ENCODE measurements around the gene ANKRD42.
"Not testable (repeated sequence)": the region's sequence is repeated elsewhere in the genome, so short reads cannot be mapped to it uniquely, and the experiment has no call there.

Gene ANKRD42

DNA sequence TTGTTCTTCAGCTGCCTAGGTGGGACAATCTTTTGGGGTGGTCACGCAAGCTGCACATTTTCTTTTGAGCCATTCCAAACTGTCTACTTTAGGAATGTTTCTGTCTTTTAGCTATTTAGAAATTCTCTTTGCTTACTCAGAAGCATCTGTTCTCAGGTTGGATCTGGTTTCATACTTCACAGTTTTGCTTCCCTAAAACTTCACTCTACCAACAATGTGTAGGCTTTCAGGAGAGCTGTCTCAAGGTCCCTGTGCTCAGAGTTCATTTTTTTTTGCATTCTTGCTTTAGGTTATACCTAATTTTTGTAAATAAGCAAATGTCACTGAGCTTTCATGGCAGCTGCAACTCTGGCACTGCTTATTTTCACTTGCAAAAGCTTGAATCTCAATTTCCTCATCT lies 55.9 kb downstream of the ANKRD42 start:
- no peak for DNase-seq

DNA sequence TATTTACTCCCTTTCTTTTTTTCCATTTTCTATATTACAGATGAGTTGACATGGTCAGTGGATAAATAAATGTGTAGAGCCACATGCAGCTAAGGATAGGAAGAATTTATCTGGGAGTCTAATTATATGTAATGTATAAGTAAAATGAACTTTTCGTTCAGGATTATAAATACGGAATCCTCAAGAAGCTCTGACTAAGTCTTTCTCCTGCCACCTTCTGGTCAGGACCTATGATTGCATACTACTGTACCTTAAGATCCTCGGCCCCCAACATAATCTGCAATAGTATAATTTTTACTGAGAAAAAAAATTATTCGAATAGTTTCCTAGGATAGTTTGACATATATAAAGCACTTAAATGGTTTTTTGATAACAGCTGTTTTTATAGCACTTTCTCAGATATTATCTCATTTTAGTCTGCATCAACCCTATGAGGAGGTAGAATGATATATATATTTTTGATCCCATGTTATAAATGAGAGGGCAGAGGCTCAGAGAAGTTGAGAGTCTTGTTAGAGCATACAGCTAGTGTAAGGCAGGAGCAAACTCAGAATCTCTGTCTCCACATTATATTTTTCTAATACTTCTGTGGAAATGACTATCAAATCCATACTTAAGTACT lies 56.6 kb downstream of the ANKRD42 start:
- peak; percentile 48 for DNase-seq

DNA sequence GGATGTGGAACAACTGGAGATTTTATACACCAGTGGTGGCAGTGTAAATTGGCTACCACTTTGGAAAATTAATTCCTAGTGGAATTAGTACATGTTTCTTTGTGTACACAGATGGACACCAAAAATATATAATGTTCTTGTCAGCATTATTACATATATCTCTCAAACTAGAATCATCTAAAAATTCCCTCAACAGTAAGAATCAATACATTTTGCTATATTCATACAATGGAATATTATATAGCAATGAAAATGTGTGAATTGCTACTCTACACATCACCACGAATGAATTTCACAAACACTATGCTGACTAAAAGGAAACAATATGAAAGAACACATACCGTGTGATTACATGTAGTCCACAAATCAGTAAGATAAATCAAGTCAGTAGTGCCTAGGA lies 58.8 kb downstream of the ANKRD42 start:
- no peak for DNase-seq

DNA sequence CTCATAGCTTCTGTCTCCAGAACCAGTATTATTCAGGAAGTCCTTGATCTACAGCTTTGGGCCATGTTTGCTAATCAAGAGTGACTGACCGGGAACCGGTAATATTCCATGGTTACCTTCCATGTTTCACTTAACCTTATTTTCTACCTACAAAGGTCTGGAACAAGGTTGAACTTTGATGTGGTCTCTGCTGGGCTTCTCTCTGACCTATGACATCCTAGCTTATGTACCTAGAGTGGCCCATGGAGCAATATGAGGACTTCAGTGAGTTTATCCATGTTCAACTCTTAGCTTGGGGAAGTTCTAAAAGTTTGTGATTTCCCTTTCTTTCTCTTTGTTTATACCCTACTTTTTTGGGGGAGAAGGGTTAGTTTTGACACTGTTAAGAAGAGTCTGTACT lies 59.4 kb downstream of the ANKRD42 start:
- no peak for DNase-seq

DNA sequence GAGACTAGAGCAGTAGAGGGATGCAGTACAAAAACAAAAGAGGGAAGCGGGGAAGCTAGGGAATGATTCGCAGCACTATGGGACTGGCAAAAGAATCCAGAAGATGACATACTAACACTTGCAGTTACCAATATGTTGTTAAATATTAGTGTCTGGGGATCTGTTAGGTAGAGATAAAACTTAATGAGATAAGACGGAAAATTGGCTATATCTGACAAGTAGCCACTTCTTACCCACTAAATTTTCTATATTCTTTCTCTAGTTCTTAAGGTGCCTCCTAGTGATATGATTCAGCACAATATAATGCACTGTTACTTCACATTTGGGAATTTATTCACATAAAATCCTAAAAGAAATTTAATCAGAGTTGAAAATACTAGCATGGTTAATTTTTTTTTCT lies 61.9 kb downstream of the ANKRD42 start:
- no peak for DNase-seq

DNA sequence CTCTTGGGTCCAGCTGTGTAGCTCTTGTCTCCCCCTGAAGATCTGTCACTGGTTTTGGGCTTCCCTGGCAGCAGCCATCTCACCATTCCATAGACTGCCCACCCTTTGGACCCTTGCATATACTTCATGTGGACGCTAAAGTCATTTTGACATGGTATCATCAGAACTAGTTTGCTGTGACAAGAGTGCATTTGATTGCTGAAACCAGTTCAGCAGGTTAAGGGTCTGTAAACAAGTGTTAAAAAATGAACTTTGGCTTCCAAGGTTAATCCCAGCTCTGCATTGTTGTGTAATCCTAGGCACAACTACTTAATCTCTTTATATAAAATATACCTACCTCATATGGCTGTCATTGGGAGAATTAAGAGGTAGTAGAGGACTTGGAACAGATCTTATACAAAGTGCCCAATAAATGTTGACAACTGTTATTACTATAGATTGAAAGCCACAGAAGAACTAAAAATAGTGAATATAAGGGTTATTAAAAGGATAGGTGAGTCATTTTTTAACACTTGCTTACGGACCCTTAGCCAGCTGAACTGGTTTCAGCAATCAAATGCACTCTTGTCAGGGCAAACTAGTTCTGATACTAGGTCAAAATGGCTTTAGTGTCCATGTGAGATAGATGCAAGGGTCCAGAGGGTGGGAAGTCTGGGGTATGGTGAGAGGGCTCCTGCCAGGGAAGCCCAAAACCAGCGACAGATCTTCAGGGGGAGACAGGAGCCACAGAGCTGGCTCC lies 63.3 kb downstream of the ANKRD42 start:
- no peak for DNase-seq

DNA sequence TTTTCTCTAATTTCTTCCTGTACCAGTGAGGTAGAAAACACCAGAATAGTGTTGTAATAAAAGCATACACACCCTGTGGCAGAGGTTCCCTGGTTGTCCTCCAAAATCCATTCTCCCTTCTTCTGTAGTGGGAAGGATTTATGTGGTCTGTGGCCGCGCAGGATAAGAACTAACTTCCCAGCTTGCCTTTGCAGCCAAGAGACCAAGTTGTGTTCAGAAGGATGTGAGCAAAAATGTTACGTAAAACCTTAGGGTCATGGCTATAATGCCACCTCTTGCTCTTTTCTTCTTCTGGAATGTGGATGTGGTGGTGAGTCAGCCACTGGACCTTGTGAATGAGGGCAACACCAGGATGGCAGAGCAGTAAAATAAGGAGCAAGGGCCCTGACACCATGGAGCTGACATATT lies 64.3 kb downstream of the ANKRD42 start:
- DNase-seq, result peak; percentile 45

DNA sequence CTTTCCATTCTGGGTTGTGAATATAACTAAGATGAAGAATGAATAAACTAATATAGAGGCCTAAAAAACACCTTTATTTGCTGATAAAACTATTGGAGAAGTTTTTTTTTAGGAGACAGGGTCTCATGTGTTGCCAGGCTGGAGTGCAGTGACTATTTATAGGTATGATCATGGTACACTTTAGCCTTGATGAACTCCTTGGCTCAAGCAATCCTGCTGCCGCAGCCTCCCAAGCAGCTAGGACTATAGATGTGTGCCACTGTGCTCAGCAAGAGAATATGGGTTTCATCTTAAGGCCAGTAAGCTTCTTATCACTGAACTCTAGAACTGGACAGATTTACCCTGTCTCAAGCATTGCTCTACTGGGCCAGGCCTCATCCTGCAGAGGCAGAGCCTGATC lies 66.0 kb downstream of the ANKRD42 start:
- no peak for DNase-seq

DNA sequence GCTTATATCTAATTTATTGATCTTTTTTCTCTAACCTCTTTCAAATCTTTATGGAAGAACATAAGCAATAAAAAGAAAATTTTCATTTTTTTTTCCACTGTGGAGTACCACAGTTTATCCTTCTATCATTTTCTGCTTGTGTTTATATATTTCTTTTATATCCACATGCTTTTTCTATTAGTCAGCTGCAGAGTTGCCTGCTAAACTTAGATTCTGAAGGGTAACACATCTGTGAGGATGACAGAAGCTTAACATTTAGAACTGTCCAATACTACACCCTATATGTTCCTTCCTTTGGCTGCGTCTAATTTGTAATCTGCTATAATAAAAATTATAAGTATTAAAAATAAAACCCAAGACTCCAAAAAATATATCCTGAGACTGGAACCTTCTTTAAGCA lies 71.8 kb downstream of the ANKRD42 start:
- DNase-seq, result peak; percentile 27

DNA sequence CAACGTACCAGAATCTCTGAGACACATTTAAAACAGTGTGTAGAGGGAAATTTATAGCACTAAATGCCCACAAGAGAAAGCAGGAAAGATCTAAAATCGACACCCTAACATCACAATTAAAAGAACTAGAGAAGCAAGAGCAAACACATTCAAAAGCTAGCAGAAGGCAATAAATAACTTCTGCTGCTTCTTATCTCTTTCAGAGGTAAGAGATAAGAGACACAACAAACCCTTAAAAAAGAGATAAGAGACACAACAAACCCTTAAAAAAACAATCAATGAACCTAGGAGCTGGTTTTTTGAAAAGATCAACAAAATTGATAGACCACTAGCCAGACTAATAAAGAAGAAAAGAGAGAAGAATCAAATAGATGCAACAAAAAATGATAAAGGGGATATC lies 75.6 kb downstream of the ANKRD42 start:
- not testable (repeated sequence) for DNase-seq

DNA sequence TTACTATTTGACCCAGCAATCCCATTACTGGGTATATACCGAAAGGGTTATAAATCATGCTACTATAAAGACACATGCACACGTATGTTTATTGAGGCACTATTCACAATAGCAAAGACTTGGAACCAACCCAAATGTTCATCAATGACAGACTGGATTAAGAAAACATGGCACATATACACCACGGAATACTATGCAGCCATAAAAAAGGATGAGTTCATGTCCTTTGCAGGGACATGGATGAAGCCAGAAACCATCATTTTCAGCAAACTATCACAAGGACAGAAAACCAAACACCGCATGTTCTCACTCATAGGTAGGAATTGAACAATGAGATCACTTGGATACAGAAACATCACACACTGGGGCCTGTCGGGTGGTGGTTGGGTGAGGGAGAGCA lies 78.2 kb downstream of the ANKRD42 start:
- DNase-seq, result not testable (repeated sequence)

DNA sequence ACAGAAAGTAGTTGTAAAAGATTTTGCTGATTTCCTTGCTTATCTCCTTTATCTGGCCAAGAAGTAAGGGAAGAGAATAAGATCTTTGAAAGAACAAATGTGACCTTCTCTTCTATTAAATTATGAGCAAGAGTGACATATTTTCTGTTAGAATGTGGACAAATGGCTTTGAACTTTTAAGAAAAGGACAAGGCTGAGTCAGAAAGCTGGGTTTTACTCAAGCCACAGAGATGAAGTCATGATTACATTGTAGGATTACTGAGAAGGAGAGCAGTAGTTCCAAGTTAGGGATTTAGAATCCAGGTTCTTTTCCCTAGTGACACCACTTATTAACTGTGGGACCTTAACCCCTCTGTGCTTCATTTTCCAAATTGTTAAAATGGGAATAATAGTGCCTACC lies 79.1 kb downstream of the ANKRD42 start:
- peak; percentile 72 for DNase-seq

DNA sequence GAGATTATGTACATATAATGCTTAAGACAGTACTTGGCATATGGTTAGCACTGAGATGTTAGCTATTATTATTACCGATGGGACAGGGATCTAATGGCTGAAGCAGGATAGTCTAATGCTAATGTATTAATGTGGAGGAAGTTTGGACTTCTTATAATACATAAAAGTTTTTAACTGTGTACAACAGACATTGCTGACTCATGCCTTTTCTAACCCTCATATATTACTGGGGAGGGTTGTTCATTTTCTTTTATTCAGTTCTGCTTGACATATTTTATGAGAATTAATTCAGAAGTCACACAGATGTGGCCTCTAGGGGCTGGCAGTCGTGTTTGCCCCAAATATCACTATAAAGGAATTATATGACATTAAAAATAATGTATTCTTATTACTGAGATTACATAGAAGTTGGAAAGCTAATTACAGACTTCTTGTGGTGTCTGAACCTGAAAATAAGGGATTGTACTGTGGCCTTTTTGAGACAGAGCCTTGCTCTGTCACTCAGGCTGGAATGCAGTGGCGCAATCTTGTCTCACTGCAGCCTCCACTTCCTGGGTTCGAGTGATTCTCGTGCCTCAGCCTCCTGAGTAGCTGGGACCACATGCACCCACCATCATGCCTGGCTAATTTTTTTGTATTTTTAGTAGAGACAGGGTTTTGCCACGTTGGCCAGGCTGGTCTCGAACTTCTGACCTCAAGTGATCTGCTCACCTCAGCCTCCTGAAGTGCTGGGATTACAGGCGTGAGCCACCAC lies 82.6 kb downstream of the ANKRD42 start:
- no peak for DNase-seq

DNA sequence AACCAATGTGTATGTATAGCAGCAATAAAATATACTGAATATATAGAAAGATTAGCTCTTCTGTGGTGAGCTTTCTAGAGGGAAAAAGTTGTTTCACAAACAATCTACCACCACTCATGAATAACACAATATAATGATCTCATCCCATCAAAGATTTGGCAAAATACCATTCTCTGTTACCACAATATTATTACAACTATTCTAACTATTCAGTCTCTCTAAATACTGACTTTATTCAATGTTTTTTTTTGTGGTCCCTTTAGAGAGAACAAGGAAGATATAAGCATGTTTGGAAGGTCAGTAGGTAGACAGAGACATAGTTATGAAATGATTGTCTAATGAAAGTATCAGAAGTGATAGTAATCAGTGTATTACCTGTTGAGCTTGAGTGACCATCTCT lies 84.8 kb downstream of the ANKRD42 start:
- DNase-seq, result peak; percentile 66

DNA sequence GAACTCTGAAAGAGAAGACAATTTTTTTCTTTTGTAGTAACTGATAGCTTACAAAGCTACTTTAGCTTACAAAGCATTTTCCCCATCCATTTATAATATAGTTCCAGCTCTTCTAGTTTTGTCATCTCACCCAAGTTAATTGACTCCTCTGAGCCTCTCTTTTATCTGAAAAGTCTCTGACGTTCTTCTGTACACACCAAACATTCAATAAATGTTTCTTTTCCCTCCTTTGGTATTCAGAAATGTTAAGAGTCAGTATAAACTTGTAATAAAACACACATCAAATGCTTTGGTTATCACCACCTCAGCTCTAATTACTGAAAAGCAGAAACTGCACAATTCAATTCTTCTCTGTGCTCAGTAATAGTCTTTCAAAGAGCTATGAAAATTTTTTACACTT lies 86.7 kb downstream of the ANKRD42 start:
- DNase-seq, result peak; percentile 44

DNA sequence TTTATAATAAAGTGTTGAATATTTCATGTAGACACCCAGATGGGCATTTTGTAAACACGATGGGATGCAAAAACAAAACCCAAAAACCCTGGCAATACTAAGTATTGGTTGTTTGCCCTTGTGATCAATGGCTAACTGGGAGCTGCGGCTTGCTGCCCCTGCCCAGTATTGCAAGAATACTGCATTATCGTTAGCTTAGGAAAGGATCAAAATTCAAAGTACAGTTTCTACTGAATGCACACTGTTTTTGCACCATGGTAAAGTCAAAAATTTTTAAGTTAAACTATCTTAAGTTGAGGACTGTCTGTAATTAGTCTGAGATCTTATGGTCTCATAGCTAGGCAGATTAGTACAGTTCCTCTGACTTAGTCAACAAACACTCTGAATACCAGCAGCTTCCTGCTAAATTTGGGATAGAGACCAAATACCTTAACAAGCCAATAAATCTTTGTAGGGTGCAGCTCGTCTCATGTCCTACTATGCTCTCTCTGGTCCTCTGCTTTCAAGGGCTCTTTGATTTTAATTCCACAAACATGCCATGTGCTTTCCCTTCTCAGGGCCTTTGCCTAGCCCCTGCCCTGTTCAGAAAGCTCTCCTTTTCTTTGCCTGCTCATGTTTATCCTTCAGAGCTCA lies 88.7 kb downstream of the ANKRD42 start:
- no peak for DNase-seq

DNA sequence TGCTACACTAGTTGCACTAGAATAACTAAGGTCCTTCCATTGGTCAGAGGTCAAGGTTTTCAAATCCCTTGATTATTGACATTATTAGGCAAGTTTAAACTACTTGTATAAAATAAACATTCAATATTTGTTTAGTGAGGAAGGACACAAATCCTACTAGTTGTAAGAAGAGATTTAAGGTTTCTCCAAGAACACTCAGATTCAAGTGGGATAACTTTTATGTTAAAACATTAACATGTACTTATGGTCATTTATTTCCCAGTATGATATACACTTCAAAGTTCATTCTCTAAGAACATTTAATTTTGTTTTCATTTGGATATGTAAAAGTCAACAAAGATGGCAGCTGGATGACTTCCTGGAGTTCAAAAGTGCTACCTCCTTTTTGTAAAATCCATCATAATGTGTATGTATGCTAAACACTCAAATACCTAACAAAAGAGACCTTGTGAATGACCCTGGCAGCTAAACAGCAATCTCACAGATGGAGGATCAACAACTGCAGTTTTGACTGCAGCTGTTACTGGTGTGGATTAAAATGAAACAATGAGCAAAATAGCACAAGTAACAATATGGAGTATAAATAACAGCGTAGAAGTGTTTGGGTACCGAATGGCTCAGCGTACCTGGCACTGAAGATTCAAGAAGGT lies 91.1 kb downstream of the ANKRD42 start:
- DNase-seq, result no peak

DNA sequence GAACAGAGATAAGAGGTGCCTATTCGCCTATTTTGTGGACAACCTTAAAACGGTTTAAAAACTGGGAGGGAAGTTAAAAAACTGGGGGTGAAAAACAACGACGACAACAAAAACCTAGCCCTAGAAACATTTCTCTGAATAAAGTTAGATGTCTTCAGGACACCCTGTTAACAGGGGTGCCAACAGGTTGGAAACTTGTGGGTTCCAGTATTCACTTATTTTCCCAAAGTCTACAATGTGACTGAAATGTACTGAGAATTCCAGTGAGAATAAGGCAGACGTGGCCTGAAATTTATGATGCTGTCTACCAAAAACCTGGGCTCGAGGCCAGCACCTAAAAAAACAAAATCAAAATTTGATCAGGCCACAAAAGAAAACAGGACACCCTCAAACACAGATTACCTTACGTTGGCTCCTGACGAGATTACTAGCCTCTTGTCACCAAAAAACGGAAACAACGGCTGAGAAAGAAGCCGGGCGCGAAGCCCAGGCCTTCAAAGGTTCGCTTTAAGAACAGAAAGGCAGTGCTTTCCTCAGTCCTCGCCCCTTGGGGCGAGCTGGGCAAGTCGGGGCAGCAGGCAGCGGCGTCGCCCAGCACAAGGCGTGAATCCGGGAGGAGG lies 91.7 kb downstream of the ANKRD42 start:
- DNase-seq, result no peak

DNA sequence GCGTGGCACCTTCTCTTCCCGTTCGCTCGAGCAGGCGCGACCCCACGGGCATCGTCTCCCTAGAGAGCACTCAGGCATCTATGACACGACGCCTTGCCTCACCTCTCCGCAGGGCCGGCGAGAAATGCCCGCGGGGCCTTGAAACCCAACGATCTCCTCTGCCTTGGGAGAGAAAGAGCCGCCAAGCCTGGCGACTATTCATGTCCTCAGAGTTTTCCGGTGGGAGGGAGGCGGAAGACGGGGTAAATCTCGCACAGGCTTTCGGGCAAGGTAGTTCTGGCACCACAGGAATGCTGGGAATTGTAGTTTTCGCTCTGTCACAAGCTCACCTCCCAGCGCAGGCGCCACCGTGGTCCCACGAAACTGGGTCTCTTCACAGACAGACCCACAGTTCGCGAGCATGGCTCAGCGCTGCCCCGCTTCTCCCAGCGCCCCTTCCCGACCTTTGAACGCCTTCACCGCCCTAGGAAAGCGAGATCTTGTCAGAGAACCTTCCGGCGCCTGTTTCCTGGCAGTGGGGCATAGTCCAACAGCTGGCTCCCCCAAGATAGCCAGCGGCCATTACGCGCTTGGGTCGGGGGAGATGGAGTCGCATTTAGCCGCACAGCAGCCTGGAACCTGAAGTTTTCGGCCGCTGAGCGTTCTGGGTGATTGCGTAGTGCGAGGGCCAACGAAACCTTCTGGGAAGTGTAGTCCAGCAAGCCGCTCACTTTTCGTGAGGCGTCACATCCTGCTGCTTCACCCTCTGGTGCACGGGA lies 92.4 kb downstream of the ANKRD42 start, which contains the start of gene CCDC90B:
CCDC90B (minus strand) TSS at position 597 of the 758 bp plus-strand sequence; CDS start at position 202, 395 bp downstream.
- DNase-seq, result peak; percentile 98

DNA sequence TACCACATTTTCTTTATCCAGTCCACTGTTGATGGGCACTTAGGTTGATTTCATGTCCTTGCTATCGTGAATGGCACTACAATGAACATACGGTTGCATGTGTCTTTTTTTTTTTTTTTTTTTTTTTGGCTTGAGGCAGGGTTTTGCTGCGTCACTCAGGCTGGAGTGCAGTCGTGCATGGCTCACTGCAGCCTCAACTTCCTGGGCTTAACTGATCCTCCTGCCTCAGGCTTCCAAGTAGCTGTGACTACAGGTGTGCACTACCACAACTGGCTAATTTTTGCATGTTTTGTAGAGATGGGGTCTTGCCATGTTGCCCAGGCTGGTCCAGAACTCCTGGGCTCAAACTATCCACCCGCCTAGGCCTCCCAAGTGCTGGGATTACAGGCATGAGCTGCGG lies 94.1 kb downstream of the ANKRD42 start:
- no peak for DNase-seq

DNA sequence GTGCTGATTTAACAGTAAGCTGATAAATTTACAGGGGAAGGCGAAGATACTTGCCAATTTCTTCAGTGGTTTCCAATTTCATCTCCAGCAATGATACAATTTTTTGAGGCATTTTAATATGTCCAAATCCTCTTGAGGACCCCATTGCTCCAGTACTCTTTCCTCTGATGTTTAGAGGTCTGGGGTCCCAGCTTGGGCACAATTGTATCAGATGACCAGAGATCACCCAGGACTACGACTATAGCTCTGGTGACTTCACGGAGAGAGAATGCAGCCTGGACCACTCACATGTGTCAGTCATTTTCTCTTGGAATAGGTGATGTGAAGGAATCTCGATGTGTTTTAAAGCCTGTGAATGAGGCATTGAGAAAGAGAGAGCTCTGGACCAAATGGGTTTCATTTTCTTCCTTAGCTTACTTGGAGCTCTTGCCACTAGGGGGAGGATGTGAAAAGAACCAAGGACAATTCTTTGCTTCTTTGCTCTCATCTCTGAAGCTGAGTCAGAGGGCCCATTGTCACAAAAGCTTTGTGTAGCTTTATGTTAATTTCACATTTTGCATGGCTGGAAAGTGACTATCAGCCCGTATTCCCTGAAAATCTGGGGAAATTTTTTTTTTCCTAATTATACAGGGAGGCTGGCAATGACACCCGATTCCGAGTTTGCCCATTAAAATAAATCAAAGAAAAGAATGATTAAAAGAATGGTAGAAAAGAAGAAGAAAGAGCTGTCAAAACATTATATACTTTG lies 99.4 kb downstream of the ANKRD42 start:
- DNase-seq, result peak; percentile 74
